Activated CD4-positive, alpha-beta T cell treated with anti-CD3 and anti-CD28 coated beads, Interleukin-2, Interleukin-4, amounts not matched to agents 100 ng/mL and 50 ng/mL, durations not matched to agents 16 hours and 8 hours (primary cell): Measurements from ENCODE around the gene CFAP410.

Experiments used
- DNase-seq: peaks from one replicate; pipeline ENCODE4 v3.0.0-alpha.2; 2020; ENCODE audit warnings: low spot score

CFAP410 gene

GRCh38 chr21:44330698-44331097 lies 8.5 kb downstream of the CFAP410 start:
- no peak for DNase-seq

DNA sequence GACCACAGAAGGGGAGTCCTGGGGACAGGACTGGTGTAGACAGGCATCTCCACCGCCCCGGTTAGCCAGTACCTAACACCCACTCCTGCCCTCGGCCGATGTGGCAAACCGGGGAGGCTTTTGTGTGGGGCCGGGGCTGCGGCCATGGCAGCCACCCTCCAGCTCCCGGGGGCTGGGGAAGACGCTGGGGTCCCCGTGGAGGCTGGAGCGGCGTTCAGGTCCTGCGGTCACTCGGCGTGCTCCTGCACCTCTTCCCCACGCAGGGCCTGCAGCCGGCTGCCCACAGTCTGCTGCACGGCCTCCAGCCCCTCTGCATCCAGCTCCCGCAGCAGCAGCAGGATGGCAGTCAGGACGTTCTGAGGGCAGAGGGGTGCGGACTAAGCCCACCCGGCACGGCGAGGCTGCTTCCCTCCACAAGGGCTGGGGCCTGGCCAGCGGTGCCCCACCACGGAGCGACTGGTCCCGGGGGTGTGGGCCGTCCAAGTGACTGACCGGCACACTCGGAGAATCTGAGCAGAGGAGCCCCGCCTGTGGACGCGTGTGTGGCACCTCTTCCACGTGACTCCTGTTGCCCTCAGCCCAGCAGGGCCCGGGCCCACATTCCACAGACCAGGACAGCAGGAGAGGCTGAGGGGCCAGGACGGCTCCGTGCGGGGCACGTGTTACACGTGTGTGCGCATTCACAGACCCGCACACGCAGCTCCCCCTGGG lies 9.1 kb downstream of the CFAP410 start:
- no peak for DNase-seq

GRCh38 chr21:44329086-44329889 lies 9.9 kb downstream of the CFAP410 start:
- no peak for DNase-seq

GRCh38 chr21:44328242-44328895 lies 10.8 kb downstream of the CFAP410 start:
- no peak for DNase-seq

- DNase-seq = no peak
Observed at GRCh38 chr21:44327603-44327974, 11.6 kb downstream of the CFAP410 start.

DNA sequence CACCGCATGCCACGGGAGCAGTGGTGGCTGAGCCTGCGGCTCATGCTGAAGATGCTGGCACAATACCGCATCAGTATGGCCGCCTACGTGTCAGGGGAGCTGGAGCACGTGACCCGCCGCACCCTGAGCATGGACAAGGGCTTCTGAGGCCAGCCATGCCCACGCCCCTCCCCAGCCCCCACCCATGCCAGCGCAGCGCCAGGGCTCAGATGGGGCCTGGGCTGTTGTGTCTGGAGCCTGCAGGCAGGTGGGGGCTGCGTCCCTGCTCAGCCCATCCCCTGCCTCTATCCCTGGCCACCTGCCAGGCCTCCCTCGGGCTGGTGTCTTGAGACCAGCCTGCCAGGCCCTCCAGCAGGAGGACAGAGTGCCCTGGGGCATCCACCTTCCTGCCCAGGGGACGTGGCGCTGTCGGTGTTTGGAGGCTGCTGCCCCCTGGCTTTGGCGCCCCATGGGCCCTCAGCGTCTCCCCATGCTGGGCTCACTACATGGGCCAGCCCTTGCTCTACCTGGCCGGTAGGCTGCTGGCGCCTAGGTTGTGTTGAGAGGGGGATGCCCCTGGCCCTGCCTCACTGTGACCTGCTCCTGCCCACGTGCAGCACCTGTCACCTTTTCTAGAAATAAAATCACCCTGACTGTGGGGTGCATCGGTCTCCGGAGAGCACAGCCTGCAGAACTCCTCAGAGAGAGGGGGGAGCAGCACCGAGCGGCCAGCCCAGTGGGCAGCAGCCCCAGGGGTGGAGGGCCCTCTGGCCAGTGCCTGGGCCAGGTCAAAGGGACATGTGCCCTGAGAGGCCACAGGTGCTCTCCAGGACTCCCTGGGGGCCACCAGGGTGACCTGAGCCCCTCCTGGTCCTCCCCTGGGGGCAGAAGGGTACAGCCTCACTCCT lies 12.2 kb downstream of the CFAP410 start:
- DNase-seq = no peak

GRCh38 chr21:44326272-44326647 lies 12.9 kb downstream of the CFAP410 start:
- DNase-seq = no peak

DNA sequence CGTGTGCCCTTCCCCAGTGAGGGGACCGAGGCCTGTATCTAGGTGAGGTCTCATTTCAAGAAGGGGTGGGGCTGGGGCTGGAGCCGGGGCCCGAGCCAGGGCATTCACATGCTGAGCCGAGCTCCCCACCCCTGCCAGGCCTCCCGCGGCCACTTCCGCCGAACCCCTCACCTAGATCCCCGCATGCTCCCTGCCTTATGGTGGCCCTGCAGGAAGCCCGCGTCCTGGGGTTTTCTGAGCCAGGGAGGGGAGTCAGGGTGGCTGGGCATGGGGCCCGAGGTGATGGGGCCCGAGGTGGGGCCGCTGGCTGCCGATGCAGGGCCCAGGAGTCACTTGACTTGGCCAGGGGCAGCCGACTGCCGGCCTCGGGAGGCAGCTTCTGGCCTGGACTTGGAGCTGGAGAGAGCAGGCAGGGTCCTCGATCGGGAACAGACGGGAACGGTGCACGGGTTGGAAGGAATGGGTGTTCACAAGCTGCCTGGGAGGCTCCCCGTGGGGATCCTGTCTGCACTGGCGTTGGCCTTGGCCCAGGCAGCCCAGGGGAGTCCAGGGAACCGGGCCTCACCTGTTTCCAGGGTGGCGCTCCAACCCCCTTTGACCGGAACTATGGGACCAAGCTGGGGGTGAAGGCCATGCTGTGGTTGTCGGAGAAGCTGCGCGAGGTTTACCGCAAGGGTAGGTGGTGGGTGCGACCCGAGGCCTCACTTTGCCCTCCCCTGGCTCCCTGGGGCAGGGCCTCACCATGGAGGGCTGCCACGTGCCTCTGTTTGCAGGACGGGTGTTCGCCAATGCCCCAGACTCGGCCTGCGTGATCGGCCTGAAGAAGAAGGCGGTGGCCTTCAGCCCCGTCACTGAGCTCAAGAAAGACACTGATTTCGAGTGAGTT lies 13.6 kb downstream of the CFAP410 start:
- DNase-seq = no peak

GRCh38 chr21:44324854-44325107 lies 14.4 kb downstream of the CFAP410 start:
- no peak for DNase-seq

- DNase-seq = no peak
Observed at GRCh38 chr21:44324106-44324853, 14.9 kb downstream of the CFAP410 start.

DNA sequence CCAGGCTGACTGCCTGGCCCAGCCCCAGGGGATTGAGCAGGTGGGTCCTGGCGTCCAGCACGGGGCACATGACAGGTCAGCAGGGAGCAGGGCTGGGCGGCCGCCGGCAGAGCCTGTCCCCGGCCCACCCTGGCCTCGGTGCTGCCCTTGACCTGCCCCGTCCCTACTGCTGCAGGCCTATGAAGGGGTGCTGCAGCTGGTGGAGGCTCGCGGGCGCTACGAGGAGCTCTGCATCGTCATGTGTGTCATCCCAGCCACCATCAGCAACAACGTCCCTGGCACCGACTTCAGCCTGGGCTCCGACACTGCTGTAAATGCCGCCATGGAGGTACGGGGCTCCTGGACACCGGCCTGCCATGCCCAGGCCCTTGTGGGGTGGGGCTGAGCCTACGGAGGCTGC lies 15.6 kb downstream of the CFAP410 start:
- DNase-seq = no peak

DNA sequence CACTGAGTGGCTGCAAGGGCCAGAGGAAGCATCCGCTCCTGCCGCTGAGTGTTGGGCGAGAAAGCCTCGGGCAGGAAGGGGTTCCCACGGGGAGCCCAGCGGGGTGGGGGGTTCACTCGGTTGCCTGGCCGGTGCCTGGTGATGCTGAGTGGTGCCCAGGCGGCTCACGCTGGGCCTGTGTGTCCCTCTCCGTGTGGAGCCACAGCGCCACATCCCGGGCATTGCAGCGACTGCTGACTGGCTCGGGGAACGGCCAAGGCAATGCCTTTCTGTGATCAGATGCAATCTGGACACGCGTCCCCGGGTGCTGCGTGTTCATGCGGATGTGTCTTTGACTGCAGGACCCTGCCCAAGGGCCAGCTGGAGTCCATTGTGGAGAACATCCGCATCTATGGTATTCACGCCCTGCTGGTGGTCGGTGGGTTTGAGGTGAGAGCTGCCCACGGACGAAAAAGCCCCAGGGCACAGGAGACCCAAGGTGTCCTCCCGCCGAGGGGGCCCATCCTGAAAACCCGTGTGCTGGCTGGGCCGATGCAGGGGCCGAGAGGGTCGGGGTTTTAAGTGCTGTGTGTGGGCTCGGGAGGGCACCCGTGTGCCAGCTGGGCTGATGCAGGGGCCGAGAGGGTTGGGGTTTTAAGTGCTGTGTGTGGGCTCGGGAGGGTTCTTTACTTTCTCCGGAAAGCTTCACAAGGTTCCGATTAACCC lies 16.4 kb downstream of the CFAP410 start:
- no peak for DNase-seq

GRCh38 chr21:44321846-44322450 lies 17.2 kb downstream of the CFAP410 start:
- DNase-seq = no peak

DNA sequence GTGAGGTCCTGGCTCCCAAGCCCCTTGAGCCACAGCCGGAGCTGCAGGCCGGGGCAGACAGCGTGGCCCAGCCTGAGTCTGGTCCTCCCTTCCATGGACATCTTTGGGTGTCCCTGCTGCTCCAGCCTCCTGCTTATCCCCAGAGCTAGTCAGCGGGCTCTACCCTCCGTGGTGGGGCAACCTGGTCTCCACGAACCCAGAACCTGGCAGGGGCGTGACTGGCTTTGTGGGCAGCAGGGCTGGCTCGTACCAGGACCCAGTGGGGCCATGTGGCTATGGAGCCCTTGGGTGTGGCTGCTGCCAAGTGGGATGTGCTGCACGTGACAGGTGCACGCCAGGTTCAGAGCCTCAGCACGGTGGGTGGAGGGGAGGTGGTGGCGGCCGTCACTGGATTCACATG lies 18.3 kb downstream of the CFAP410 start:
- DNase-seq = no peak

DNA sequence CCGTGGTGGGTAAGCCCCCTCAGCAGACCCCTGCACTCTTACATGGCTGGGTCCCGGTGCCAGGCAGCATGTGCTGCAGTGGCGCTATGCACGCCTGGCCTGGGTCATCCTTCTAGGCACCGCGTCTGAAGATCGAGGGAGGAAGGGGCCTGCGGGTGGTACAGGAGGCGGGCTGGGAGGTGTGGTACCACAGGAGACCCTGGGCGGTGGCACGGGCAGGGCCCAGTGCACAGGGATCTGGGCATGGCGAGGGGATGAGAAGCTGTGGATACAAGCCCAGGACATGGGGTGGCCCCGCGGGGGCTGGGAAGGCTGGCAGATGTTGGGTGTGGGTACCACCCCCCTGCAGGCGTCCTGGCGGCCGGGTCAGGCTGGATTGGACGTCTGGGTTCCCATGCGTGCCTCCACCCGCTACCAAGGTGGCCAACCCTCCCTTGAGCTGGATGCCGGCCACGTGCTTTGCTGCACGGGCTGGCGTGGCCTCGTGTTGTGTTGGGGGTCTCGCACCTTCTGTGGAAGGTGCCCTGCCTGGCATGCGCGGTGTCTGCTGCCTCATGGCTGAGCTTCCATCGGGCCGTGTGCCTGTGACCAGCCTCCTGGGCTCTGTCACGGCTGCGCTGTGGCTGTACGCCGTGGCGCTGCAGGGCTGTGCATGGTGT lies 19.7 kb downstream of the CFAP410 start:
- DNase-seq = no peak

DNA sequence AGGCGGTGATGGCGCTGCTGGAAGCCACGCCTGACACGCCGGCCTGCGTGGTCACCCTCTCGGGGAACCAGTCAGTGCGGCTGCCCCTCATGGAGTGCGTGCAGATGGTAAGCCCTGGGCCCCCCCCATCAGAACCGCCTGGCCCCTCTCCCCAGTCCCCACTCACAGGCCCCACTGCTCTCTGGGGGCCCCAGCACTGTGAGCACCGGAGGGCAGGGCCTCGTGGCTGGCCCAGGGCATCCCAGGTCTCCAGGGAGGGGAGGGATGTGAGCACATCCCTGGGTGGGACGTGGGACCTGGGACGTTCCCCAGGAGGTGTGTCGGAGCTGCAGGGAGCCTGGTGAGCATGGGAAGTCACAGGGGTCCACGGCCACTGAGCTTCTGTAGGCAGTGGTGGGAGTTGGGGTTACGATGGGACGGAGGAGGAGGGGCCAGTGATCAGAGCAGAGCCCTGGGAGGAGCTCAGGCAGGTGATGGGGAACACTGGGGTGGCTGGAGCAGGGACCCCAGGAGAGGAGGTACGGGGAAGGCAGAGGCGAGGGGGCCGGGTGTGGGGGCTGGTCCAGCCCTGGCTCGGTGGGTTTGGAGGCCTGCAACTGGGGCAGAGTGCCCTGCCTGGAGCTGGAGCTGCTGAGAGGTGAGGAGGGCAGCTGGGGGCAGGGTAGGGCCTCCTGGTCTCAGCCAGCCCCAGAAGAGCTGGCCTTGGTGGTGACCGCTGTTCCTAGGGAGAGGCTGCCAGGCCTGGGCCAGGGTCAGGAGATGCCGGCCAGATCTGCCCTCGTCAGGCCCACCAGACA lies 20.5 kb downstream of the CFAP410 start:
- DNase-seq = no peak

GRCh38 chr21:44317871-44318270 lies 21.3 kb downstream of the CFAP410 start:
- DNase-seq = no peak

DNA sequence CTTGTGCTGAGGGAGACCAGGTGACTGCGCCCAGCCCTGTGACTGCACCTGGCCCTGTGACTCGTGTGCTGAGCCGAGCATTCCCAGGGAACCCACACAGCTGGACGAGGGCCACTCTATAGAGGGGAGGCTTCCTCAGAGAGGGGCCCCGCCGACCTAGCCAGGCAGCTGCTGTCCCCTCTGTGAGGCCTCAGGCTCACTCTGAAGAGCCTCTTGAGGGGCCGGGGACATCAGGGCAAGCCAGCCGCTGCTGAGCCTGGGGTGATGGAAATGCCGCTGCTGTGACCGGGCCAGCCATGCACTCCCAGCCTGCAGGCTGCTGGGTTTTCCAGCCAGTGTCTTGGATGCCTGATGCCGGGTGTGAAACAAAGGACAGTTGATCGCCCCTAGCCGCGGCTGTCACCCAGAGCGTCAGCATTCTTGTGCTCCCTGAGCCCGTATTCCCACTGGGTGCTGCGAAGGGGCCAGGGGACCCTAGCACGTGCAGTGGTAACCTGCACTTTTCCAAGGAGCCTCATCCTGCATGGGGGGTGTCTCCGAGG lies 21.9 kb downstream of the CFAP410 start:
- no peak for DNase-seq
